HG03045 (cell line): ENCODE results near the gene FAM120B.

ENCODE experiments used
- ATAC-seq: cut with Tn5 transposase; IDR thresholded peaks from one replicate; pipeline ENCODE4 v1.9.1; 2021; ENCODE audit warnings: mild to moderate bottlenecking, moderate library complexity; ENCODE audit not compliant: unreplicated experiment

Gene FAM120B

GRCh38 chr6:170453586-170454511 is 147.3 kb downstream of the FAM120B start:
- ATAC-seq, result no peak

- no peak for ATAC-seq
Observed at GRCh38 chr6:170454512-170455285, 148.1 kb downstream of the FAM120B start.

GRCh38 chr6:170455335-170455979 is 148.9 kb downstream of the FAM120B start:
- no peak for ATAC-seq

GRCh38 chr6:170456334-170456733 is 149.8 kb downstream of the FAM120B start:
- no peak for ATAC-seq
